Stimulated activated CD8-positive, alpha-beta memory T cell treated with anti-CD3 and anti-CD28 coated beads, Interleukin-7, amount 100 ng/mL, for 48 hours (primary cell): Measurements from ENCODE around the gene ZFX.
"Not testable (repeated sequence)": the region's sequence is repeated elsewhere in the genome, so short reads cannot be mapped to it uniquely, and the experiment has no call there.

Experiments
- DNase-seq, 2 donors: peaks; one replicate each; pipeline ENCODE4 v3.0.0-alpha.2; 2020; ENCODE audit warnings: low read depth in 1 of 2; ENCODE audit errors: extremely low read depth in 1 of 2

ZFX gene

GRCh38 chrX:24150898-24151297 lies 1.4 kb downstream of the ZFX start:
- DNase-seq, result no peak

- DNase-seq, result no peak
Observed at GRCh38 chrX:24151513-24151912, 2.0 kb downstream of the ZFX start.

GRCh38 chrX:24153178-24153795 lies 3.8 kb downstream of the ZFX start:
- DNase-seq, result no peak

GRCh38 chrX:24153796-24154189 lies 4.3 kb downstream of the ZFX start:
- no peak for DNase-seq

- DNase-seq, result no peak
Observed at GRCh38 chrX:24154490-24155034, 5.0 kb downstream of the ZFX start.

- not testable (repeated sequence) for DNase-seq
Observed at GRCh38 chrX:24155747-24156146, 6.2 kb downstream of the ZFX start.

- DNase-seq, result no peak
Observed at GRCh38 chrX:24156177-24156576, 6.6 kb downstream of the ZFX start.

GRCh38 chrX:24158881-24159280 lies 9.4 kb downstream of the ZFX start:
- DNase-seq, result no peak

- no peak for DNase-seq
Observed at GRCh38 chrX:24166078-24166477, 16.5 kb downstream of the ZFX start.

GRCh38 chrX:24167719-24168472 lies 18.4 kb downstream of the ZFX start:
- DNase-seq, result no peak

- no peak for DNase-seq
Observed at GRCh38 chrX:24168807-24169206, 19.3 kb downstream of the ZFX start.

GRCh38 chrX:24169211-24169610 lies 19.7 kb downstream of the ZFX start:
- DNase-seq, result no peak

- DNase-seq, result no peak
Observed at GRCh38 chrX:24173115-24173847, 23.8 kb downstream of the ZFX start.

- no peak for DNase-seq
Observed at GRCh38 chrX:24175276-24175675, 25.7 kb downstream of the ZFX start.

GRCh38 chrX:24178441-24178840 lies 28.9 kb downstream of the ZFX start:
- no peak for DNase-seq

- DNase-seq, result no peak
Observed at GRCh38 chrX:24184018-24184417, 34.5 kb downstream of the ZFX start.

- DNase-seq, result no peak
Observed at GRCh38 chrX:24186483-24186882, 37.0 kb downstream of the ZFX start.

- no peak for DNase-seq
Observed at GRCh38 chrX:24186986-24187385, 37.5 kb downstream of the ZFX start.

GRCh38 chrX:24189490-24189889 lies 40.0 kb downstream of the ZFX start:
- no peak for DNase-seq

GRCh38 chrX:24190500-24191156 lies 41.1 kb downstream of the ZFX start:
- DNase-seq, result no peak

- DNase-seq, result no peak
Observed at GRCh38 chrX:24196509-24196908, 47.0 kb downstream of the ZFX start.
